ENCODE data around the gene ZIC1. TPM values are rescaled to one million over a fixed set of nuclear protein-coding genes. Genes with fewer than 3 reads are reported as not detected.

ZIC1 gene
- total RNA-seq, 4 donors from 2014 or later, result not detected

GRCh38 chr3:147404000-147404799, 5.0 kb upstream of the ZIC1 start:
- Histone ChIP-seq H3K4me1 (peaks cover 0 to 16% (median 0%) of the 10 kb centered on the region in 3 donors), H3K27me3 (peaks cover 21 to 100% (median 39%) of the 10 kb centered on the region in 4 donors), H3K4me3 (no peak overlapping the region), H3K27ac (no peak overlapping the region), H3K9me3 (peaks cover 0 to 15% (median 3%) of the 10 kb centered on the region in 3 donors), H3K36me3 (no peaks in the 10 kb centered on the region)
- TF ChIP-seq POLR2A (IDR thresholded peaks at IDR 0.05), result no peak
- no peak for TF ChIP-seq CTCF (IDR thresholded peaks at IDR 0.05)
- DNase-seq, result no peak
- intact Hi-C loops (cut with DNase I), result no loop called here
- WGBS, 2 donors, result 39 to 65% methylated on average over 5 to 7 of the region's 11 CpGs

- WGBS, 2 donors, result 15 to 21% methylated on average over 4 to 15 of the region's 16 CpGs
- DNase-seq, result no peak
- H3K36me3 ChIP-seq, result no peaks in the 10 kb centered on the region
Observed at GRCh38 chr3:147404800-147405230, 4.3 kb upstream of the ZIC1 start.

GRCh38 chr3:147405231-147406027, 3.7 kb upstream of the ZIC1 start:
- TF ChIP-seq CTCF (IDR thresholded peaks at IDR 0.05) (no peak), POLR2A (IDR thresholded peaks at IDR 0.05) (no peak)
- Histone ChIP-seq H3K4me3 (no peak overlapping the region), H3K36me3 (no peaks in the 10 kb centered on the region), H3K27me3 (peaks cover 30 to 100% (median 51%) of the 10 kb centered on the region in 4 donors), H3K9me3 (peaks cover 0 to 26% (median 15%) of the 10 kb centered on the region in 3 donors), H3K4me1 (peaks cover 9 to 28% (median 10%) of the 10 kb centered on the region in 3 donors), H3K27ac (no peak overlapping the region)
- 25 to 36% methylated on average over 11 to 21 of the region's 27 CpGs for WGBS, 2 donors
- intact Hi-C loops (cut with DNase I), result no loop called here
- DNase-seq, result no peak

More at GRCh38 chr3:147404800-147405230, 4.3 kb upstream of the ZIC1 start:
- TF ChIP-seq CTCF (IDR thresholded peaks at IDR 0.05) (no peak), POLR2A (IDR thresholded peaks at IDR 0.05) (no peak)
- intact Hi-C loops (cut with DNase I), result no loop called here
- Histone ChIP-seq H3K9me3 (peaks cover 0 to 20% (median 9%) of the 10 kb centered on the region in 3 donors), H3K4me3 (no peak overlapping the region), H3K27me3 (peaks cover 24 to 100% (median 45%) of the 10 kb centered on the region in 4 donors), H3K4me1 (peaks cover 3 to 22% (median 4%) of the 10 kb centered on the region in 3 donors), H3K27ac (no peak overlapping the region)

GRCh38 chr3:147406028-147406931, 2.9 kb upstream of the ZIC1 start, which contains the start of gene ZIC4:
Gene ZIC4 (minus strand): TSS chr3:147406543. CDS start chr3:147402797, 3,746 bp downstream.
- H3K36me3 ChIP-seq, result no peaks in the 10 kb centered on the region
- WGBS, 2 donors, result 9 to 11% methylated on average over 22 of the region's 25 CpGs
- H3K4me1 ChIP-seq, result peaks cover 15 to 36% (median 18%) of the 10 kb centered on the region in 3 donors
- intact Hi-C loops (cut with DNase I), result no loop called here
- no peak for DNase-seq
- peaks cover 0 to 29% (median 15%) of the 10 kb centered on the region in 3 donors for H3K9me3 ChIP-seq
- H3K4me3 ChIP-seq, result peak within 1 kb of the TSS in 1 of 4 donors; percentile 29
- H3K27ac ChIP-seq, result no peak within 1 kb of the TSS
- TF ChIP-seq CTCF (IDR thresholded peaks at IDR 0.05) (no peak), POLR2A (IDR thresholded peaks at IDR 0.05) (no peak)
- peaks cover 31 to 100% (median 59%) of the 10 kb centered on the region in 4 donors for H3K27me3 ChIP-seq
